Endothelial cell of umbilical vein (primary cell): ENCODE results near the gene CILP.

Experiments used
- CTCF ChIP-seq, 2 donors: IDR thresholded peaks; 1 replicate in 1 of 2; 2 replicates in 1 of 2; pipeline ENCODE4 v1.5.1; 2011; ENCODE audit warnings: low read length in 2 of 2, mild to moderate bottlenecking in 2 of 2, moderate library complexity in 2 of 2, control low read depth in 1 of 2, inconsistent platforms in 1 of 2, low read depth in 1 of 2; ENCODE audit not compliant: insufficient read depth in 1 of 2; ENCODE audit errors: extremely low read depth in 1 of 2
- EZH2 ChIP-seq: IDR thresholded peaks from 2 replicates; pipeline ENCODE4 v1.6.1; 2012; ENCODE audit warnings: borderline replicate concordance, low read depth, mild to moderate bottlenecking, moderate library complexity, low read length, inconsistent platforms; ENCODE audit not compliant: severe bottlenecking
- FOS ChIP-seq: IDR thresholded peaks from 2 replicates; pipeline ENCODE4 v1.6.1; 2011; ENCODE audit warnings: mild to moderate bottlenecking, low read length, moderate library complexity, borderline replicate concordance; ENCODE audit not compliant: insufficient read depth
- GATA2 ChIP-seq: IDR thresholded peaks from 2 replicates; pipeline ENCODE4 v1.7.0; 2011; ENCODE audit warnings: low read depth, mild to moderate bottlenecking, moderate library complexity, mixed read lengths, low read length; ENCODE audit not compliant: insufficient read length, insufficient read depth
- MAX ChIP-seq: IDR thresholded peaks from 2 replicates; pipeline ENCODE4 v1.6.1; 2011; ENCODE audit not compliant: insufficient read depth, insufficient read length
- MYC ChIP-seq: IDR thresholded peaks from one replicate; pipeline ENCODE4 v1.6.1; 2011; ENCODE audit warnings: mild to moderate bottlenecking, low read depth, low read length
- POLR2A ChIP-seq: IDR thresholded peaks from 2 replicates; pipeline ENCODE4 v1.6.1; 2012; ENCODE audit warnings: low read depth, mild to moderate bottlenecking, control low read depth, low read length
- POLR2AphosphoS5 ChIP-seq: IDR thresholded peaks from 2 replicates; pipeline ENCODE4 v1.6.1; 2012; ENCODE audit warnings: low read depth, mild to moderate bottlenecking, control low read depth, low read length, moderate library complexity; ENCODE audit not compliant: insufficient read depth

- TF ChIP-seq CTCF (IDR thresholded peaks at IDR 0.05; ENCODE audit: extremely low read depth in 1 of 2, insufficient read depth in 1 of 2, low read depth in 1 of 2, low read length in 2 of 2) = no peak
- no peak for TF ChIP-seq POLR2AphosphoS5
- no peak for TF ChIP-seq POLR2A
- TF ChIP-seq GATA2 = no peak
- TF ChIP-seq MAX = no peak
- no peak for TF ChIP-seq EZH2
- no peak for TF ChIP-seq MYC
- no peak for TF ChIP-seq FOS
These were observed 12.7 kb upstream of the CILP start for GRCh38 chr15:65223996-65224395.
